NCI-H1417 (cell line): Measurements from ENCODE around the gene DGCR8.
"Not testable (repeated sequence)": the region's sequence is repeated elsewhere in the genome, so short reads cannot be mapped to it uniquely, and the experiment has no call there.

Experiments used
- DNase-seq, 3 experiments: peaks; one replicate each; lab custom pipeline; 2025; lab: John Stamatoyannopoulos, UW

The DGCR8 gene

GRCh38 chr22:20153945-20154344 is 73.9 kb downstream of the DGCR8 start:
- DNase-seq = no peak

GRCh38 chr22:20154602-20155187 is 74.7 kb downstream of the DGCR8 start:
- DNase-seq = peak in 2 of 3 experiments; percentile 59 to 70

- peak; percentile 60 to 95 (median 87) for DNase-seq
These were observed 75.4 kb downstream of the DGCR8 start for GRCh38 chr22:20155330-20156041.

- DNase-seq = no peak
These were observed 76.0 kb downstream of the DGCR8 start for GRCh38 chr22:20156042-20156389.

GRCh38 chr22:20156611-20157429 is 76.8 kb downstream of the DGCR8 start:
- peak; percentile 60 to 74 (median 63) for DNase-seq

- DNase-seq = no peak
These were observed 77.6 kb downstream of the DGCR8 start for GRCh38 chr22:20157430-20158183.

GRCh38 chr22:20158391-20159036 is 78.5 kb downstream of the DGCR8 start:
- DNase-seq = no peak

- no peak for DNase-seq
These were observed 79.0 kb downstream of the DGCR8 start for GRCh38 chr22:20159076-20159475.

- not testable (repeated sequence) for DNase-seq
These were observed 79.5 kb downstream of the DGCR8 start for GRCh38 chr22:20159531-20159930.

- DNase-seq = no peak
These were observed 80.0 kb downstream of the DGCR8 start for GRCh38 chr22:20160041-20160440.
